Stimulated activated CD8-positive, alpha-beta memory T cell treated with anti-CD3 and anti-CD28 coated beads, Interleukin-7, amount 100 ng/mL, for 48 hours (primary cell): ENCODE data around the gene GPX5.

Experiments
- DNase-seq, 2 donors: peaks; one replicate each; pipeline ENCODE4 v3.0.0-alpha.2; 2020; ENCODE audit warnings: low read depth in 1 of 2; ENCODE audit errors: extremely low read depth in 1 of 2

GPX5 gene

DNA sequence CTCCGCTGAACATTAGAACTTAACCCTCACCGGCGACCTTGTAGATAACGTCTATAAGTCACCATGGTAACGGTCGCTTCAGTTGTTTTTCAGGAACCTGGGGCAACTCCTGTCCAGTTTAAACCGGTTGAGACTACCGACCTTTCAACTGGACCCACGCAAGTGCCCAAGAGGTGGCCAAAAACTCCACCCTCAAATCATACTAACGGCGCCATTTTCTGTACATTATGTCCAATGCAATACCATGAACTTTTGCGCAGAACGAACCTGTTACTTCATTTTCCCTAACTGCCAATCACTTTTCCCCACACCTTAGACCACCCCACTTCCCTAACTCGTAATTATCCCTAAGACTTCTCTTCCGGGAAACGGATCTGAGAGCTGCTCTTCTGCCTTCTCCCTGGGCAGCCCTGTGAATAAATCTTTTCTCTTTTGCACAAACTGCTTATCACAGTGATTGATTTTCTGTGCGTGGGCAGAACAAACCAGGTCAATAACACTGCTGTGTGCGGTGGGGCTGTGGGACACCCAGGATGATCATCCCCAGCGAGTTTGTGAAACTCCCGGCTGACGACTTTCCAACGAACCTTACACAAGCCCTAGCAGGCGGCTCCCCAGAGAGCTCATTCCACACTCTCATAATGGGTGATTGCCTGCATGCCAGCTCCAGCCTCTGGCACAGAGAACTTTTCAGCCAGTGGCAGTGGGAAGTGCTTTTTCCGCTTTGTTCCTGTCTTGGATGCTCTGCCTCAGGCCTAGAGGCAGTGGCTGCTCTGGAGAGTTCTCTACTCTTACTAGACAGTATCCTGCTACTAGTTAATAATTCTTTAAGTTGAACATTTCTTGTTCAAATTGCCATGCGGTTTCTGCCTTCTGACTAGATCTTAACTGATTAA lies 28.6 kb downstream of the GPX5 start:
- no peak for DNase-seq

DNA sequence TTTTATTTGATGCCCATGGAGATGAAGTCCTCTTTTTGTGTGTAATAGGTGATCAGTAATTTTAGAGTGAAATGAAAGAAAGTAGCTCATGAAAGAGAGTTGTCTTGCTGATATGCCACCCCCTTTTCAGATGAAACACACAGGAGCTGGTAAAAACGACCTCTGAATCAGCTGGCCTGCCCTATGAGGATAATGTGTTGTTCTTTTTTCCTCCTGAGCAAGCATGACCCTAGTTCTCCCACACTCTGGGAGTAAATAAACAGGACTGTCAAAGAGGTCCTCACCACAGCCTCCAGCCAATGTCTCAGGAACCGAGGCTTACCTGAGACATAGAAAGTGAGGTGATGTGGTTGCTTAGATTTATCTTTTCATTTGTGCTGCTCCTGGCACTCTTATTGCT lies 29.5 kb downstream of the GPX5 start:
- DNase-seq, result no peak

DNA sequence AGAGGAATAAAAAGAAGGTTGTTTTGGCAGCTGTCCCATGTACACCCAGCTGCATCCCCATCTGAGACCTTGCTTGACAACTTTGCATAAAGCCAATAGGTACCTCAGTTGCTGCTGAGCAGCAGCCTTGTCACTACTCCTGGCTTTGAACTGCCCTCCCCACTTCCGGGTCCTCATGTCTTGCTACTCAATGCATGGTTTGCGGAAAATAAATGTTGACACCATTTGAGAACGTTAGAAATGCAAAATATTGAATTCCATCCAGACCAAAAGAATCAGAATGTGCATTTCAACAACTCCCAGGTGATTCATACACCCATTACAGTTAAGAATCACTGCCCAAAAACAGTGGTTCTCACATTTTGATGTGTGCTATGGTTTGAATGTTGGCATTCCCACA lies 32.9 kb downstream of the GPX5 start:
- DNase-seq, result no peak

DNA sequence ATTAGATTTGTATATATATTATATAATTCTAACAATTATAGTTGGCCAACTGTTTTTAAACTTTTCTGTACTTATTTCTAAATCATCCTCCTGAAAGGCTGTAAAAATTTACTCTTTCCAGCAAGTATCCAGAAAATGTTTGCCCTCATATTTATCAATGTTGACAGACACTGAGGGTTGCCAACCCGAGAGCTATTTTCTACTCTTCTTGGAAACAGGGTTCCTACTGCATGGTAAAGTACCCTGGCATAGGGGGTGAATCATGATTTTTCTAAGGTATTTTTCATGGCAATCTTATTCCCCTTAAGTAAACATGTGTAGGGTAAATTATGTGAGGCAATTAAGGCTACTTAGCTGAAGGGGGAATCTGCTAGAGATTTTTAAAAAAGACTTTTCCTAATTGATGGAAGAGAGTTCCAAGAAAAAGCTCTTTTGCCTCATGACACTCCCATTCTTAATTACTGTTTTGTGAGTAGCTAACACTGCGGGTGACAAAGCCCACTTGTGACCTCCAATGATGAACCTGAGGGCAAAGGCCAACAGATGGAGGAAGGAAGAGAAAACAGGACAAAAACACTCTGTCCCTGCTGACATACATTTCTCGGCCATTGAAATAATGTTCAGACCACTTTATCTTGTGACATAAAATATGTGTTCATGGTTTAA lies 37.9 kb downstream of the GPX5 start:
- DNase-seq, result no peak

DNA sequence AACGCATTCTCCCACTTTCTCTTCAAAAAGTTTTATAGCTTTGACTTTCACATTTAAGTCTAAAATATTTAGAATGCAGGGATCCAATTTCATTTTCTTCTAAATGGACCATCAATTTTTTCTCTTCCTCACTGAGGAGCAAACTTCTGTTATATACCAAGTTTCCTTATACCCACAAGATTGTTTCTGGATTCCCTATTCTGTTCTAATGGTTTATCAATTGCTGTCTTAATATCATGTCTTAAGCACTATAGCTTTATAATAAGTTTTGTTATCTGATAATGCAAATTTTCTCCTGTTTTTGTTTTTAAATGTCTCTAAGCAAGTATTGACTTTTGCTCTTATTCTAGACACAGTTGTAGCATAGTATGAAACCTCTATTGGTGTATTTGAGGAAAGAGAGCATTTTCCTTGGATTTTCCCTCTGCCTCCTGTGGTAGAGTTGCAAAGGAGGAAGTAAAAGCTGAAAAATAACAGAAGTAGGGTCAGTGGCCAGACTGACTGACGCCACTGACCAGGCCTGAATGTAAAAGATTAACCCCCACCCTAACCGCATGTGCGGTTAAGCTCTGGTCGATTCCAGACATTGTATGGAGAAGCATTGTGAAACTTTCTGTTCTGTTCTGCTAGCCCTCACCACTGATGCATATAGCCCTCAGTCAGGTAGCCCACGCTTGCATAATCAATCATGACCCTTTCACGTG lies 40.3 kb downstream of the GPX5 start:
- no peak for DNase-seq

DNA sequence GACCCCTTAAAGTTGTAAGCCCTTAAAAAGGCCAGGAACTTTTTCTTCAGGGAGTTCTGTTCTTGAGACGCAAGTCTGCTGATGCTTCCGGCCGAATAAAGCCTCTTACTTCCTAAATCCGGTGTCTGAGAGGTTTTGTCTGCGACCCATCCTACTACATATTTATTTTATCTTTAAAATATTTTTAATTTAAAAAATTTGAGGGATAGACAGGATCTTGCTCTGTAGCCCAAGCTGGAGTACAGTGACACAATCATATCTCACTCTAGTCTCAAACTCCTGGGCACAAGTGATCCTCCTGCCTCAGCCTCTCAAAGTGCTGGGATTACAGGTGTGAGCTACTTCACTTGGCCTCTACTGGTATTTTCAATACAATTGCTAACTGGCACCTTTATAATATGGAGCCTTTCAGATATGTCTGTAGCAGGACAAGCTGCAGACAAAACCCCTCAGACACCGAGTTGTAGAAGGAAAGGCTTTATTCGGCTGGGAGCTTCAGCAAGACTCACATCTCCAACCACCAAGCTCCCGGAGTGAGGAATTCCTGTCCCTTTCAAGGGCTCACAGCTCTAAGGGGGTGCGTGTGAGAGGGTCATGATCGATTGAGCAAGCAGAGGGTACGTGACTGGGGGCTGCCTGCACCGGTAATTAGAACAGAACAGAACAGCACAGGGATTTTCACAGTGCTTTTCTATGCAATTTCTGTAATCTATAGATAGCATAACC lies 41.0 kb downstream of the GPX5 start:
- no peak for DNase-seq

DNA sequence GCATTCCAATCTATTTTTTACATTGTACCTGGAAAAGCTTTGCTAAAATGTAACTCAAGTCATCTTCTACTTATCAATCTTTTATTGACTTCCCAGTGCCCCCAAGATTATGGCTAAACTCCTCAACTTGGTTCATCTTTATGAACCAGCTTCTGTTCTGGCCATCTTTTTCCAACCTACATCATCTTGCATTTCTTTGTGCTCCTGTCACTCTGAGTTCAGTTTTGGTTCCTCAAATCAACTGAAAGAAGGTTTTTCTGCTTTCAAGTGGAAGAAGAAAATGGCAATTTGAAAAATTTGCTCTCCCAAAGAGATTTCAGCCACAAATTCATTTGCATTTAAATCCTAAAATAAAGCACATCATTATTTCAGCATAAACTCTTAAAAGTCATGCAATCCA lies 41.8 kb downstream of the GPX5 start:
- DNase-seq, result no peak

DNA sequence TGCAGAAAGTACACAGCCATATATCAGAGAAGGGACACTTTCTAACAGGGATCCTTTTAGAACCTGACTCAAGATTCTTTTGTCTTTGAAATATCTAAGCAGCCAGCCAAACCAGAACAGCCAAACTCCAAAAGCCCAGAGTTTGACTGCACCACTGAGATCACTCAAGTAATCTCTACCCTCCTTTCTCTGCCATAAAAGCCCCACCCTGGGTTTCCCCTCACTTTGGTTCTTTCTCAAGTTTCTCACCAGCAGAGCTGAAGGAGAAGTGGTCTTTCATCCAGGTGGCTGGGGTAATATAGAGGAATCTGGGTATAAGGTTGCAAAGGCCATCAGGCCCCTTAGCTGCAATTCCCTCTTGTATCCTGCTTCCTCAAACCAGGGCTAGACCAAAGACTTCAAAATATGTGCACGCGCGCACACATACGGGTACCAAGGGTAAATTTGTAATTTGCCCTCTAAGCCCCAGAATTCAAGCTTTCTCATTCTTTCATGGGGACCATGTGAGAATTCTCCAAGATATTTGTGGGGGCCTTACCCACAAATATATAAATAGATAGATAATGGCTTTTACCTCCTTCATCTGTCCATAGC lies 42.9 kb downstream of the GPX5 start:
- no peak for DNase-seq

DNA sequence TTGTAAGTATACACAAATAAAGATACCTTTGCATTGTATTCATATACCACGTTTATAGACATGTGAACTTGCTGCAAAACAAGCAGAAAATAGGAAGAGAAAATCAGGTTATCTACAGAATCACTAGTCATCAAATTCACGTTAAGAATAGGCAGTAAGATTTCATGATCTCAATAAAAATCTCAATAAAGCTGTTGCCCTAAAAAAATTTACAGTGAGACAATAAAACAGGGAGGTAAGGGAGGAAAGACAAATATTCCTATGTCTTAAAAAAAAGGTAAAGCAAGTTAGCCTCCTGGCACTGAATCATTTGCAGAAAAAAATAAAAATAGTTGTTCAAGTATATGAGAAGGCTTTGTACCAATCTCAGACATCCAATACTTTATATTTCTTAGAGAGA lies 44.1 kb downstream of the GPX5 start:
- DNase-seq, result no peak

DNA sequence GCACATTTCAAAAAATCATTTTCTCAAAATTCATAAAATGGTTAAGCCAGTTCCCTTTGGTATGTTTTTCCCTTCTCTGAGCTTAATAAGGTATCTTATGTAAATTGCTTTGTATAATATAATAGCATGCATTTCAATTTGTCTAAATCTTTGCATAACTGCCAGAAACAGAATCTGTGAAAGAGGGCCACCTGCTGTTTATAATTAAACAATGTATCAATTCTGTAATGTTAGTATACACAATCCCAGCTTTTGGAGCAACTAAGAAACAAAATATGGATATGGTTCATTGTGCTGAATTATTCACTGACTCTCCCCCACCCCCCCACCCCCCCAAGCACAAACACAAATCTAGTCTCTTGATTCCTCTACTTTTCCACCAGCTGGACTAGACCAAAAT lies 54.8 kb downstream of the GPX5 start:
- DNase-seq, result no peak

DNA sequence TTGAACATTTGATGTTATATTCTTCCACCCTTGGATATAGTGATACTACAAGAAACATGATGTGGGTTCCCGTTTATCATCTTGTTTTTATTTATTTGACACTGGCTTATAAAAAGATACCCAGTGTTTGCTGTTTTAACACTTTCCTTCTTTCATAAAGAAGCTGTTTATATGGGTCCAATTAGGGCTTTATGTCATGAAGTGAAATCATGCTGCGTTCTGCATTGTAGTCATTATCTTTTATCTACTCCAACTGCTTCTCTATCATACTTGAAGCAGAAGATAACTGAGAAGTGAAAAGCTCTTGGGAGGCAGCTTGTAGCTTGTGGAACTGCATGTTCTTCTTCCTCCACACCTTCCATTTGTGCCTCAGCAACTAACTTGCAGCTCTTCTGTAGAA lies 57.8 kb downstream of the GPX5 start:
- no peak for DNase-seq
